Neuronal stem cell (in vitro differentiated cells): ENCODE results near the gene IFT43.

ENCODE experiments used
- DNase-seq: peaks from one replicate; pipeline ENCODE4 v3.0.0-alpha.2; 2013; ENCODE audit warnings: low spot score
- H2AFZ ChIP-seq: one replicate; pipeline ENCODE4 v1.6.1; 2013; ENCODE audit warnings: mild to moderate bottlenecking, low read length, inconsistent platforms
- H2AK5ac ChIP-seq: 2 replicates; pipeline ENCODE4 v1.6.1; 2013; ENCODE audit warnings: low read depth, mild to moderate bottlenecking, inconsistent platforms, low read length, moderate library complexity, mixed read lengths
- H2BK120ac ChIP-seq: 2 replicates; pipeline ENCODE4 v1.6.1; 2013; ENCODE audit warnings: low read depth, mild to moderate bottlenecking, inconsistent platforms, low read length, moderate library complexity, mixed read lengths
- H2BK12ac ChIP-seq: one replicate; pipeline ENCODE4 v1.6.1; 2013; ENCODE audit warnings: low read length, inconsistent platforms
- H2BK15ac ChIP-seq: 2 replicates; pipeline ENCODE4 v1.6.1; 2013; ENCODE audit warnings: mild to moderate bottlenecking, low read length, inconsistent platforms, mixed read lengths
- H2BK5ac ChIP-seq: one replicate; pipeline ENCODE4 v1.6.1; 2013; ENCODE audit warnings: inconsistent platforms, mild to moderate bottlenecking, low read length, moderate library complexity
- H3K14ac ChIP-seq: one replicate; pipeline ENCODE4 v1.6.1; 2013; ENCODE audit warnings: low read length, inconsistent platforms
- H3K18ac ChIP-seq: 2 replicates; pipeline ENCODE4 v1.6.1; 2013; ENCODE audit warnings: low read length, inconsistent platforms
- H3K23ac ChIP-seq: 2 replicates; pipeline ENCODE4 v1.6.1; 2013; ENCODE audit warnings: low read depth, mild to moderate bottlenecking, mixed read lengths, low read length, inconsistent platforms; ENCODE audit not compliant: poor library complexity
- H3K27ac ChIP-seq: replicated peaks from 3 replicates; pipeline ENCODE4 v1.5.1; 2013; ENCODE audit warnings: low read length, inconsistent platforms
- H3K27me3 ChIP-seq, 3 experiments: 2 replicates each; pipeline ENCODE4 v1.6.1; 2013; ENCODE audit warnings: low read length in 3 of 3, mild to moderate bottlenecking in 2 of 3, inconsistent platforms in 1 of 3, low read depth in 1 of 3, mixed read lengths in 1 of 3, moderate library complexity in 1 of 3; ENCODE audit not compliant: control insufficient read depth in 3 of 3, insufficient read depth in 3 of 3
- H3K36me3 ChIP-seq, 2 donors: replicated peaks in 1 of 2; 2 replicates each; pipeline ENCODE4 v1.6.1; 2013; ENCODE audit warnings: low read length in 2 of 2; ENCODE audit not compliant: control insufficient read depth in 2 of 2, insufficient read depth in 2 of 2
- H3K4ac ChIP-seq: 2 replicates; pipeline ENCODE4 v1.6.1; 2013; ENCODE audit warnings: inconsistent platforms, mild to moderate bottlenecking, low read length, moderate library complexity
- H3K4me1 ChIP-seq, 2 donors: 1 replicate in 1 of 2; 2 replicates in 1 of 2; pipeline ENCODE4 v1.6.1; 2013; ENCODE audit warnings: low read length in 2 of 2, low read depth in 1 of 2; ENCODE audit not compliant: control insufficient read depth in 2 of 2, insufficient read depth in 1 of 2
- H3K4me2 ChIP-seq: one replicate; pipeline ENCODE4 v1.6.1; 2013; ENCODE audit warnings: mild to moderate bottlenecking, low read length, inconsistent platforms; ENCODE audit not compliant: insufficient read depth, poor library complexity, severe bottlenecking
- H3K4me3 ChIP-seq, 2 donors: 2 replicates each; pipeline ENCODE4 v1.5.1; 2013; ENCODE audit warnings: low read length in 2 of 2, mild to moderate bottlenecking in 2 of 2, inconsistent platforms in 1 of 2, moderate library complexity in 1 of 2
- H3K79me1 ChIP-seq: one replicate; pipeline ENCODE4 v1.6.1; 2013; ENCODE audit warnings: low read depth, mild to moderate bottlenecking, inconsistent platforms, low read length, moderate library complexity
- H3K9ac ChIP-seq: one replicate; pipeline ENCODE4 v1.6.1; 2013; ENCODE audit warnings: mild to moderate bottlenecking, low read depth, low read length, inconsistent platforms; ENCODE audit not compliant: poor library complexity
- H3K9me3 ChIP-seq, 2 donors: replicated peaks in 1 of 2; 2 replicates each; pipeline versions ENCODE3 to v1.6.1; 2013; ENCODE audit warnings: low read length in 2 of 2, mild to moderate bottlenecking in 2 of 2, inconsistent platforms in 1 of 2, low read depth in 1 of 2, mixed read lengths in 1 of 2, moderate library complexity in 1 of 2; ENCODE audit not compliant: control insufficient read depth in 2 of 2, insufficient read depth in 1 of 2
- H4K8ac ChIP-seq: one replicate; pipeline ENCODE4 v1.6.1; 2013; ENCODE audit warnings: low read depth, mild to moderate bottlenecking, inconsistent platforms, low read length, moderate library complexity
- H4K91ac ChIP-seq: one replicate; pipeline ENCODE4 v1.6.1; 2013; ENCODE audit warnings: low read length, low read depth, mild to moderate bottlenecking, inconsistent platforms; ENCODE audit not compliant: poor library complexity
- WGBS, 2 donors: extraction: QIAGEN DNeasy Blood & Tissue Kit; methylation state at CpG; one replicate each; pipeline ENCODE4 v1.1.7; 2013; ENCODE audit warnings: missing lambda C conversion rate in 2 of 2, mixed read lengths in 1 of 2; ENCODE audit not compliant: insufficient read length in 2 of 2, insufficient replicate concordance in 1 of 2; ENCODE audit errors: extremely low coverage in 2 of 2; 5-methylcytosine and 5-hydroxymethylcytosine counted together

The IFT43 gene

GRCh38 chr14:75987201-75987970 is 1.8 kb downstream of the IFT43 start:
- Histone ChIP-seq H3K4ac (no peak overlapping the region), H3K4me3 (no peak overlapping the region), H3K36me3 (peaks cover 6 to 35% of the 10 kb centered on the region in 2 donors), H3K27me3 (peaks cover 0 to 25% (median 15%) of the 10 kb centered on the region in 3 experiments), H2BK12ac (no peak overlapping the region), H3K27ac (no peak overlapping the region), H4K91ac (no peak overlapping the region), H2AFZ (no peak overlapping the region), H3K9ac (no peak overlapping the region), H3K9me3 (no peaks in the 10 kb centered on the region), H4K8ac (no peak overlapping the region), H2AK5ac (no peak overlapping the region), H3K18ac (no peak overlapping the region), H3K14ac (no peak overlapping the region), H2BK120ac (no peak overlapping the region), H3K23ac (no peak overlapping the region), H2BK5ac (no peak overlapping the region), H2BK15ac (no peak overlapping the region), H3K79me1 (peaks cover 4% of the 10 kb centered on the region), H3K4me1 (peaks cover 3 to 7% of the 10 kb centered on the region in 2 donors), H3K4me2 (no peak overlapping the region)
- no peak for DNase-seq
- no CpG with 5 or more reads among the region's 3 CpGs for WGBS, 2 donors

- H3K9me3 ChIP-seq = no peaks in the 10 kb centered on the region
- H3K27ac ChIP-seq = no peak overlapping the region
- no CpG with 5 or more reads among the region's 6 CpGs for WGBS, 2 donors
Measured at GRCh38 chr14:75989134-75989533, 3.6 kb downstream of the IFT43 start.

GRCh38 chr14:75990297-75990696 is 4.7 kb downstream of the IFT43 start:
- H3K4me3 ChIP-seq = no peak overlapping the region

More at GRCh38 chr14:75989134-75989533, 3.6 kb downstream of the IFT43 start:
- Histone ChIP-seq H3K27me3 (peaks cover 0 to 11% (median under 1%) of the 10 kb centered on the region in 3 experiments), H3K14ac (no peak overlapping the region), H3K9ac (no peak overlapping the region), H2BK15ac (no peak overlapping the region), H2AK5ac (no peak overlapping the region), H3K4me1 (peaks cover 0 to 4% of the 10 kb centered on the region in 2 donors), H3K79me1 (peaks cover 1% of the 10 kb centered on the region), H3K23ac (no peak overlapping the region), H2BK5ac (no peak overlapping the region), H2BK120ac (no peak overlapping the region), H3K4me3 (no peak overlapping the region), H3K36me3 (peaks cover 6 to 50% of the 10 kb centered on the region in 2 donors), H4K91ac (no peak overlapping the region), H4K8ac (no peak overlapping the region), H2BK12ac (no peak overlapping the region), H3K4me2 (no peak overlapping the region), H2AFZ (no peak overlapping the region), H3K18ac (no peak overlapping the region), H3K4ac (no peak overlapping the region)
- DNase-seq = no peak

GRCh38 chr14:75991753-75992152 is 6.2 kb downstream of the IFT43 start:
- H2BK120ac ChIP-seq = no peak overlapping the region
- H2BK5ac ChIP-seq = no peak overlapping the region
- H3K9ac ChIP-seq = no peak overlapping the region
- no peak overlapping the region for H3K4me3 ChIP-seq
- H4K91ac ChIP-seq = no peak overlapping the region
- no peaks in the 10 kb centered on the region for H3K9me3 ChIP-seq
- H2AK5ac ChIP-seq = no peak overlapping the region
- H3K79me1 ChIP-seq = no peaks in the 10 kb centered on the region
- no peaks in the 10 kb centered on the region for H3K4me1 ChIP-seq
- no peak overlapping the region for H3K18ac ChIP-seq
- no peak overlapping the region for H4K8ac ChIP-seq
- H3K27me3 ChIP-seq = no peaks in the 10 kb centered on the region
- no peak overlapping the region for H3K4me2 ChIP-seq
- H3K4ac ChIP-seq = no peak overlapping the region
- H3K23ac ChIP-seq = no peak overlapping the region
- no peak overlapping the region for H2BK15ac ChIP-seq
- peaks cover 11 to 76% of the 10 kb centered on the region in 2 donors for H3K36me3 ChIP-seq
- no peak overlapping the region for H2AFZ ChIP-seq
- no peak overlapping the region for H3K27ac ChIP-seq
- H2BK12ac ChIP-seq = no peak overlapping the region
- no peak overlapping the region for H3K14ac ChIP-seq
- WGBS, 2 donors = no CpG with 5 or more reads among the region's 4 CpGs
- DNase-seq = no peak

More at GRCh38 chr14:75990297-75990696, 4.7 kb downstream of the IFT43 start:
- H3K79me1 ChIP-seq = peaks cover 1% of the 10 kb centered on the region
- peaks cover 11 to 61% of the 10 kb centered on the region in 2 donors for H3K36me3 ChIP-seq
- peaks cover 0 to 1% of the 10 kb centered on the region in 2 donors for H3K4me1 ChIP-seq
- H3K27me3 ChIP-seq = no peaks in the 10 kb centered on the region
- H2AFZ ChIP-seq = no peak overlapping the region
- H3K9ac ChIP-seq = no peak overlapping the region
- H2BK120ac ChIP-seq = no peak overlapping the region
- WGBS, 2 donors = no CpG with 5 or more reads among the region's 4 CpGs
- no peak overlapping the region for H3K4ac ChIP-seq
- no peak overlapping the region for H2BK12ac ChIP-seq
- H2BK15ac ChIP-seq = no peak overlapping the region
- no peak overlapping the region for H3K18ac ChIP-seq
- no peaks in the 10 kb centered on the region for H3K9me3 ChIP-seq
- H3K27ac ChIP-seq = no peak overlapping the region
- no peak for DNase-seq
- no peak overlapping the region for H3K23ac ChIP-seq
- H2AK5ac ChIP-seq = no peak overlapping the region
- H3K4me2 ChIP-seq = no peak overlapping the region
- no peak overlapping the region for H4K8ac ChIP-seq
- H4K91ac ChIP-seq = no peak overlapping the region
- H3K14ac ChIP-seq = no peak overlapping the region
- no peak overlapping the region for H2BK5ac ChIP-seq
